Measurements from ENCODE around the gene FHIT.

DNA sequence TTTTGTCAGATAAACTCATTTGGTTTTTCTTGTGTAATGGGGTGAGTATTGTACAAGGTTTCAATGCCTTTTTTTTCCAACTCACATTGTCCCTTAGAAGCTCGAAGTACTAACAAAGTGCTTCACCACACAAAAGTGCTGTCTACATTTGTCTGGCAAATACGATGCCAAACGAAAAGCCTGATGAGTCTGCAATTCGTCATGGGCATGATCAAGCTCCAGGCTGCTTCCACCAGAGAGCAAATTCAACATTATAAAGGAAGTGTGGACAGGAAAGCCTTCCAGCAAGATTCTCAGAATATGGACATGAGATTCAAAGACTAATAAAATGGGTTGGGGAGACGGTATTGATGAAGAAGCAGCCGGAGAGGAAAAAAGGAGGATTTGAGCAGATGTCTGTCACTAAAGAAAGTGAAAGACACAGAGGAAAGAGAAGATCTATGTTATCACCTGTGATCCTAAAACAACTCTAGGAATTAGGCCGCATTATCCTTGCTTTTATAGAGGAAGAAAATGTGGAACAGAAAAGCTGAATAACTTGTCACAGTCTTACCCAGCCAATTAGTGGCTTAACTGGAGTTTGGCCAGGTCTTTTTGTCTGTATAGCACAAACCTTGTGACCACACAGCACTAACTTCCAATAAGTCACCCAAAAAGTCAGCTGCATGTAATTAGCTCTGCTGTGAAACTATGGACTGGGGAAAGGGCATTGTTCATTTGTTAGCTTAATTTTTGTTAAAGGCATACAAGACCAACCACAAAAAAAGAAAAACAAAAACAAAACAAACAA is 494.8 kb downstream of the FHIT start:
- TF ChIP-seq, protein P1, sequence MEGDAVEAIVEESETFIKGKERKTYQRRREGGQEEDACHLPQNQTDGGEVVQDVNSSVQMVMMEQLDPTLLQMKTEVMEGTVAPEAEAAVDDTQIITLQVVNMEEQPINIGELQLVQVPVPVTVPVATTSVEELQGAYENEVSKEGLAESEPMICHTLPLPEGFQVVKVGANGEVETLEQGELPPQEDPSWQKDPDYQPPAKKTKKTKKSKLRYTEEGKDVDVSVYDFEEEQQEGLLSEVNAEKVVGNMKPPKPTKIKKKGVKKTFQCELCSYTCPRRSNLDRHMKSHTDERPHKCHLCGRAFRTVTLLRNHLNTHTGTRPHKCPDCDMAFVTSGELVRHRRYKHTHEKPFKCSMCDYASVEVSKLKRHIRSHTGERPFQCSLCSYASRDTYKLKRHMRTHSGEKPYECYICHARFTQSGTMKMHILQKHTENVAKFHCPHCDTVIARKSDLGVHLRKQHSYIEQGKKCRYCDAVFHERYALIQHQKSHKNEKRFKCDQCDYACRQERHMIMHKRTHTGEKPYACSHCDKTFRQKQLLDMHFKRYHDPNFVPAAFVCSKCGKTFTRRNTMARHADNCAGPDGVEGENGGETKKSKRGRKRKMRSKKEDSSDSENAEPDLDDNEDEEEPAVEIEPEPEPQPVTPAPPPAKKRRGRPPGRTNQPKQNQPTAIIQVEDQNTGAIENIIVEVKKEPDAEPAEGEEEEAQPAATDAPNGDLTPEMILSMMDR (IDR thresholded peaks at IDR 0.05): no peak
- no peak for TF ChIP-seq POLR2A (IDR thresholded peaks at IDR 0.05; ENCODE audit: low read depth)

All from esophagus muscularis mucosa (tissue), 3 donors.